HepG2 (cell line): ENCODE data around the gene PIEZO1. TPM values are rescaled to one million over a fixed set of nuclear protein-coding genes. Genes with fewer than 3 reads are reported as not detected.

Experiments used
- BORCS8-MEF2B ChIP-seq: sonication (generic); formaldehyde crosslinking; IDR thresholded peaks from 2 replicates; pipeline ENCODE4 v1.8.0; 2022; ENCODE audit warnings: mild to moderate bottlenecking, missing genetic modification reagents
- CEBPB ChIP-seq: IDR thresholded peaks from 2 replicates; pipeline ENCODE4 v1.6.1; 2011; ENCODE audit warnings: low read depth, low read length, improper control_type of control experiment, borderline replicate concordance
- EED ChIP-seq: sonication (generic); formaldehyde crosslinking; IDR thresholded peaks from 2 replicates; pipeline ENCODE4 v1.5.0; 2020; ENCODE audit warnings: mild to moderate bottlenecking, missing genetic modification reagents
- FIP1L1 ChIP-seq: fragments of 200-400 bp; formaldehyde crosslinking; IDR thresholded peaks from 2 replicates; pipeline ENCODE4 v1.6.1; 2018; ENCODE audit warnings: low read depth, mild to moderate bottlenecking, low read length, moderate library complexity, borderline replicate concordance; ENCODE audit not compliant: insufficient read depth
- HNRNPK ChIP-seq: fragments of 200-400 bp; formaldehyde crosslinking; IDR thresholded peaks from 2 replicates; pipeline ENCODE4 v1.6.1; 2018; ENCODE audit warnings: low read length, low read depth, moderate library complexity, mild to moderate bottlenecking; ENCODE audit not compliant: poor library complexity, severe bottlenecking
- NR2F1 ChIP-seq, 2 experiments: fragments of 450-650 bp in 1 of 2; formaldehyde crosslinking in 1 of 2; IDR thresholded peaks; 2 replicates each; pipeline versions ENCODE4 v1.5.0 to v1.6.1; 2016 to 2020; ENCODE audit warnings: mild to moderate bottlenecking in 1 of 2, missing compliant biosample characterization in 1 of 2, missing genetic modification reagents in 1 of 2, moderate library complexity in 1 of 2
- SNAPC2 ChIP-seq: sonication (generic); formaldehyde crosslinking; IDR thresholded peaks from 2 replicates; pipeline ENCODE4 v1.8.1; 2022; ENCODE audit warnings: mild to moderate bottlenecking, missing genetic modification reagents
- TEAD3 ChIP-seq: optimal IDR thresholded peaks from 2 replicates; pipeline ENCODE3; 2016; ENCODE audit warnings: borderline replicate concordance
- ZNF256 ChIP-seq: sonication (generic); formaldehyde crosslinking; conservative IDR thresholded peaks from 2 replicates; pipeline ENCODE4 v1.4.0; 2020; ENCODE audit warnings: missing genetic modification reagents
- ZNF3 ChIP-seq: IDR thresholded peaks from 2 replicates; pipeline ENCODE4 v1.7.0; 2017; ENCODE audit warnings: inconsistent platforms
- ZNF503 ChIP-seq: sonication (generic); formaldehyde crosslinking; IDR thresholded peaks from 2 replicates; pipeline ENCODE4 v1.4.0; 2020; ENCODE audit warnings: missing genetic modification reagents
- polyA plus RNA-seq, 8 experiments: library from polyadenylated mRNA; depleted of rRNA in 3 of 8; stranded (reverse) in 7 of 8; unstranded in 1 of 8; fragments of >200 nt; fragmentation: Illumina TruSeq in 4 of 8; extraction: Trizol in 4 of 8; gene quantifications; 2 replicates each; pipeline versions ENCODE4 v1.2.1 to v1.2.3, GENCODE V29; 2011 to 2016; ENCODE audit warnings: low read depth in 4 of 8, missing spikeins in 1 of 8, mixed read lengths in 1 of 8; ENCODE audit not compliant: insufficient read depth in 1 of 8
- total RNA-seq, 5 experiments: library from RNA; depleted of rRNA; stranded (reverse); fragments of >200 nt; fragmentation: Illumina TruSeq; extraction: Trizol; gene quantifications; 2 replicates each; pipeline ENCODE4 v1.2.3, GENCODE V29; 2016; ENCODE audit warnings: low read depth in 1 of 5
- TF ChIP-seq, protein P1 (sequence below): IDR thresholded peaks from 2 replicates; pipeline ENCODE4 v1.6.1; 2016; ENCODE audit warnings: low read depth, missing genetic modification reagents, missing compliant biosample characterization
- TF ChIP-seq, protein P2 (sequence below): sonication (generic); formaldehyde crosslinking; IDR thresholded peaks from 2 replicates; pipeline ENCODE4 v1.4.0; 2020; ENCODE audit warnings: low read depth, mild to moderate bottlenecking, missing genetic modification reagents
- TF ChIP-seq, protein P3 (sequence below): sonication (generic); formaldehyde crosslinking; IDR thresholded peaks from 2 replicates; pipeline ENCODE4 v1.5.1; 2020; ENCODE audit warnings: mild to moderate bottlenecking, missing genetic modification reagents, moderate library complexity

Gene PIEZO1
- total and polyA plus RNA-seq, 2 of the 13 experiments (the other 11 are each of a cell fraction or from before 2014, with no cell fraction given): 67.9 to 85.0 TPM

DNA sequence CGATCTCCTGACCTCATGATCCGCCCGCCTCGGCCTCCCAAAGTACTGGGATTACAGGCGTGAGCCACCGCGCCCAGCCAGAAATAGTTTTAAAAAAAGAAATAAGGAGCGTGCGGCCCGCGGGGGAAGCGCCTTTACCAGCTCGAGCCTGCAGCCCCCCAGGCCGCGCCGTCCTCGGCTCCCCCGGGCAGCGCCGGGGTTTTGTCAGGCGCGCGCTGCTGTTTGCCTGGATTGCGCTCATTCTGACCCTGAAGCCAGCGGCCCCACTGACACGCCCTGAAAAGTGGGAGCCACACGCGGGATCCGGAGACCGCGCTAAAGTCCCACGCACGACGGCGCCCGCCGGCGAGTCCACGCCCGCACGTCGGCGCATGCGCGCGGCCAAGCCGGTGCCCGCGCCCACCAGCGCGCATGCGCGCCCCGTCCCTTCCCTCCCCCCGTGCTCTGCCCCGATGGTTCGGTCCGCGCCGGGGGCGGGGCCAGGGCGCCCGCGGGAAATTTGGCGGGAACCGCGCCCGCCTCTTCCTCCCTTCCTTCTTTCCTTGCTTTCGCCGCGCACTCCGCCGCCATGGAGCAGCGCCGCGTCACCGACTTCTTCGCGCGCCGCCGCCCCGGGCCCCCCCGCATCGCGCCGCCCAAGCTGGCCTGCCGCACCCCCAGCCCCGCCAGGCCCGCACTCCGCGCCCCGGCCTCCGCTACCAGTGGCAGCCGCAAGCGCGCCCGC, 18.4 kb upstream of the PIEZO1 start, which contains the start of gene CDT1 (continued):
- TF ChIP-seq, protein P1, sequence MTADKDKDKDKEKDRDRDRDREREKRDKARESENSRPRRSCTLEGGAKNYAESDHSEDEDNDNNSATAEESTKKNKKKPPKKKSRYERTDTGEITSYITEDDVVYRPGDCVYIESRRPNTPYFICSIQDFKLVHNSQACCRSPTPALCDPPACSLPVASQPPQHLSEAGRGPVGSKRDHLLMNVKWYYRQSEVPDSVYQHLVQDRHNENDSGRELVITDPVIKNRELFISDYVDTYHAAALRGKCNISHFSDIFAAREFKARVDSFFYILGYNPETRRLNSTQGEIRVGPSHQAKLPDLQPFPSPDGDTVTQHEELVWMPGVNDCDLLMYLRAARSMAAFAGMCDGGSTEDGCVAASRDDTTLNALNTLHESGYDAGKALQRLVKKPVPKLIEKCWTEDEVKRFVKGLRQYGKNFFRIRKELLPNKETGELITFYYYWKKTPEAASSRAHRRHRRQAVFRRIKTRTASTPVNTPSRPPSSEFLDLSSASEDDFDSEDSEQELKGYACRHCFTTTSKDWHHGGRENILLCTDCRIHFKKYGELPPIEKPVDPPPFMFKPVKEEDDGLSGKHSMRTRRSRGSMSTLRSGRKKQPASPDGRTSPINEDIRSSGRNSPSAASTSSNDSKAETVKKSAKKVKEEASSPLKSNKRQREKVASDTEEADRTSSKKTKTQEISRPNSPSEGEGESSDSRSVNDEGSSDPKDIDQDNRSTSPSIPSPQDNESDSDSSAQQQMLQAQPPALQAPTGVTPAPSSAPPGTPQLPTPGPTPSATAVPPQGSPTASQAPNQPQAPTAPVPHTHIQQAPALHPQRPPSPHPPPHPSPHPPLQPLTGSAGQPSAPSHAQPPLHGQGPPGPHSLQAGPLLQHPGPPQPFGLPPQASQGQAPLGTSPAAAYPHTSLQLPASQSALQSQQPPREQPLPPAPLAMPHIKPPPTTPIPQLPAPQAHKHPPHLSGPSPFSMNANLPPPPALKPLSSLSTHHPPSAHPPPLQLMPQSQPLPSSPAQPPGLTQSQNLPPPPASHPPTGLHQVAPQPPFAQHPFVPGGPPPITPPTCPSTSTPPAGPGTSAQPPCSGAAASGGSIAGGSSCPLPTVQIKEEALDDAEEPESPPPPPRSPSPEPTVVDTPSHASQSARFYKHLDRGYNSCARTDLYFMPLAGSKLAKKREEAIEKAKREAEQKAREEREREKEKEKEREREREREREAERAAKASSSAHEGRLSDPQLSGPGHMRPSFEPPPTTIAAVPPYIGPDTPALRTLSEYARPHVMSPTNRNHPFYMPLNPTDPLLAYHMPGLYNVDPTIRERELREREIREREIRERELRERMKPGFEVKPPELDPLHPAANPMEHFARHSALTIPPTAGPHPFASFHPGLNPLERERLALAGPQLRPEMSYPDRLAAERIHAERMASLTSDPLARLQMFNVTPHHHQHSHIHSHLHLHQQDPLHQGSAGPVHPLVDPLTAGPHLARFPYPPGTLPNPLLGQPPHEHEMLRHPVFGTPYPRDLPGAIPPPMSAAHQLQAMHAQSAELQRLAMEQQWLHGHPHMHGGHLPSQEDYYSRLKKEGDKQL (CRISPR knock-in tag): no peak
- TF ChIP-seq CEBPB (no peak), ZNF3 (CRISPR knock-in tag) (no peak), ZNF256 (0 out of 2 replicates have a peak, but pooled peaks have one; percentile 67), EED (CRISPR knock-in tag) (no peak), SNAPC2 (CRISPR knock-in tag) (no peak), BORCS8-MEF2B (peak; percentile 74; the same call in 1 of the 2 replicates), TEAD3 (CRISPR knock-in tag) (no peak), FIP1L1 (no peak), HNRNPK (peak; percentile 89), NR2F1 (CRISPR knock-in tag; IDR thresholded peaks at IDR 0.05) (no peak), ZNF503 (CRISPR knock-in tag) (no peak)
- TF ChIP-seq, protein P2, sequence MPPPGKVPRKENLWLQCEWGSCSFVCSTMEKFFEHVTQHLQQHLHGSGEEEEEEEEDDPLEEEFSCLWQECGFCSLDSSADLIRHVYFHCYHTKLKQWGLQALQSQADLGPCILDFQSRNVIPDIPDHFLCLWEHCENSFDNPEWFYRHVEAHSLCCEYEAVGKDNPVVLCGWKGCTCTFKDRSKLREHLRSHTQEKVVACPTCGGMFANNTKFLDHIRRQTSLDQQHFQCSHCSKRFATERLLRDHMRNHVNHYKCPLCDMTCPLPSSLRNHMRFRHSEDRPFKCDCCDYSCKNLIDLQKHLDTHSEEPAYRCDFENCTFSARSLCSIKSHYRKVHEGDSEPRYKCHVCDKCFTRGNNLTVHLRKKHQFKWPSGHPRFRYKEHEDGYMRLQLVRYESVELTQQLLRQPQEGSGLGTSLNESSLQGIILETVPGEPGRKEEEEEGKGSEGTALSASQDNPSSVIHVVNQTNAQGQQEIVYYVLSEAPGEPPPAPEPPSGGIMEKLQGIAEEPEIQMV (CRISPR knock-in tag): peak; percentile 92
- TF ChIP-seq, protein P3, sequence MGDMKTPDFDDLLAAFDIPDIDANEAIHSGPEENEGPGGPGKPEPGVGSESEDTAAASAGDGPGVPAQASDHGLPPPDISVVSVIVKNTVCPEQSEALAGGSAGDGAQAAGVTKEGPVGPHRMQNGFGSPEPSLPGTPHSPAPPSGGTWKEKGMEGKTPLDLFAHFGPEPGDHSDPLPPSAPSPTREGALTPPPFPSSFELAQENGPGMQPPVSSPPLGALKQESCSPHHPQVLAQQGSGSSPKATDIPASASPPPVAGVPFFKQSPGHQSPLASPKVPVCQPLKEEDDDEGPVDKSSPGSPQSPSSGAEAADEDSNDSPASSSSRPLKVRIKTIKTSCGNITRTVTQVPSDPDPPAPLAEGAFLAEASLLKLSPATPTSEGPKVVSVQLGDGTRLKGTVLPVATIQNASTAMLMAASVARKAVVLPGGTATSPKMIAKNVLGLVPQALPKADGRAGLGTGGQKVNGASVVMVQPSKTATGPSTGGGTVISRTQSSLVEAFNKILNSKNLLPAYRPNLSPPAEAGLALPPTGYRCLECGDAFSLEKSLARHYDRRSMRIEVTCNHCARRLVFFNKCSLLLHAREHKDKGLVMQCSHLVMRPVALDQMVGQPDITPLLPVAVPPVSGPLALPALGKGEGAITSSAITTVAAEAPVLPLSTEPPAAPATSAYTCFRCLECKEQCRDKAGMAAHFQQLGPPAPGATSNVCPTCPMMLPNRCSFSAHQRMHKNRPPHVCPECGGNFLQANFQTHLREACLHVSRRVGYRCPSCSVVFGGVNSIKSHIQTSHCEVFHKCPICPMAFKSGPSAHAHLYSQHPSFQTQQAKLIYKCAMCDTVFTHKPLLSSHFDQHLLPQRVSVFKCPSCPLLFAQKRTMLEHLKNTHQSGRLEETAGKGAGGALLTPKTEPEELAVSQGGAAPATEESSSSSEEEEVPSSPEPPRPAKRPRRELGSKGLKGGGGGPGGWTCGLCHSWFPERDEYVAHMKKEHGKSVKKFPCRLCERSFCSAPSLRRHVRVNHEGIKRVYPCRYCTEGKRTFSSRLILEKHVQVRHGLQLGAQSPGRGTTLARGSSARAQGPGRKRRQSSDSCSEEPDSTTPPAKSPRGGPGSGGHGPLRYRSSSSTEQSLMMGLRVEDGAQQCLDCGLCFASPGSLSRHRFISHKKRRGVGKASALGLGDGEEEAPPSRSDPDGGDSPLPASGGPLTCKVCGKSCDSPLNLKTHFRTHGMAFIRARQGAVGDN (CRISPR knock-in tag): peak; percentile 91
